Keratinocyte (primary cell): ENCODE results near the gene SMAD9. TPM values are rescaled to one million over a fixed set of nuclear protein-coding genes. Genes with fewer than 3 reads are reported as not detected.

Experiments
- DNase-seq: peaks from one replicate; pipeline ENCODE4 v3.0.0-alpha.2; 2011; ENCODE audit warnings: low read depth, missing footprints, low spot score
- FAIRE-seq: peaks from 2 replicates; lab custom pipeline; 2011; peaks lifted over from hg19 to GRCh38; lab: Jason Lieb, UNC
- H2AFZ ChIP-seq: 2 replicates; pipeline ENCODE4 v1.6.0; 2012; ENCODE audit warnings: low read length, control low read depth, inconsistent platforms; ENCODE audit not compliant: control insufficient read depth
- H3K27ac ChIP-seq: 2 replicates; pipeline ENCODE4 v1.5.1; 2011; ENCODE audit warnings: low read length; ENCODE audit not compliant: control insufficient read depth, insufficient read depth
- H3K27me3 ChIP-seq: 3 replicates; pipeline ENCODE4 v1.6.0; 2011; ENCODE audit warnings: low read length; ENCODE audit not compliant: control insufficient read depth, insufficient read depth; ENCODE audit errors: extremely low read depth
- H3K36me3 ChIP-seq, 2 experiments: 2 replicates in 1 of 2; 3 replicates in 1 of 2; pipeline ENCODE4 v1.5.1; 2011; ENCODE audit warnings: low read length in 2 of 2, mild to moderate bottlenecking in 1 of 2; ENCODE audit not compliant: control insufficient read depth in 2 of 2, insufficient read depth in 2 of 2; ENCODE audit errors: extremely low read depth in 1 of 2
- H3K4me1 ChIP-seq: 3 replicates; pipeline ENCODE4 v1.5.1; 2011; ENCODE audit warnings: low read length; ENCODE audit not compliant: control insufficient read depth, insufficient read depth; ENCODE audit errors: extremely low read depth
- H3K4me2 ChIP-seq: 3 replicates; pipeline ENCODE4 v1.6.0; 2011; ENCODE audit warnings: low read depth, low read length; ENCODE audit not compliant: control insufficient read depth, insufficient read depth; ENCODE audit errors: extremely low read depth
- H3K4me3 ChIP-seq, 3 experiments: fragments of 200-600 bp in 1 of 3; sonication (generic) in 1 of 3; 2 replicates in 2 of 3; 3 replicates in 1 of 3; pipeline ENCODE4 v1.5.1; 2011 to 2016; ENCODE audit warnings: low read length in 3 of 3, mild to moderate bottlenecking in 3 of 3, control low read depth in 2 of 3, inconsistent platforms in 1 of 3, low read depth in 1 of 3, mixed read lengths in 1 of 3, mixed run types in 1 of 3, moderate library complexity in 1 of 3; ENCODE audit not compliant: control insufficient read depth in 2 of 3, insufficient read depth in 2 of 3; ENCODE audit errors: extremely low read depth in 1 of 3
- H3K79me2 ChIP-seq: 2 replicates; pipeline ENCODE4 v1.6.0; 2012; ENCODE audit warnings: low read length; ENCODE audit not compliant: control insufficient read depth, insufficient read depth
- H3K9ac ChIP-seq: 3 replicates; pipeline ENCODE4 v1.6.0; 2011; ENCODE audit warnings: low read length; ENCODE audit not compliant: control insufficient read depth, insufficient read depth; ENCODE audit errors: extremely low read depth
- H3K9me1 ChIP-seq: 3 replicates; pipeline ENCODE4 v1.6.0; 2011; ENCODE audit warnings: low read length; ENCODE audit not compliant: control insufficient read depth, insufficient read depth; ENCODE audit errors: extremely low read depth
- H3K9me3 ChIP-seq: 2 replicates; pipeline ENCODE4 v1.5.1; 2012; ENCODE audit warnings: low read depth, low read length; ENCODE audit not compliant: control insufficient read depth
- H4K20me1 ChIP-seq: 3 replicates; pipeline ENCODE4 v1.6.0; 2011; ENCODE audit warnings: low read length; ENCODE audit not compliant: control insufficient read depth, insufficient read depth; ENCODE audit errors: extremely low read depth
- CTCF ChIP-seq, 3 experiments: IDR thresholded peaks in 1 of 3; conservative IDR thresholded peaks in 1 of 3; optimal IDR thresholded peaks in 1 of 3; 2 replicates in 2 of 3; 3 replicates in 1 of 3; pipeline versions ENCODE3 to v1.5.1; 2011; ENCODE audit warnings: low read length in 3 of 3, mild to moderate bottlenecking in 3 of 3, moderate library complexity in 2 of 3, control low read depth in 1 of 3, inconsistent platforms in 1 of 3; ENCODE audit not compliant: insufficient read depth in 2 of 3; ENCODE audit errors: extremely low read depth in 1 of 3
- EZH2 ChIP-seq: IDR thresholded peaks from one replicate; pipeline ENCODE4 v1.6.1; 2012; ENCODE audit warnings: inconsistent platforms, mild to moderate bottlenecking, low read length, moderate library complexity
- dilution Hi-C: fragments of 300-500 bp; cut with MboI; formaldehyde crosslinking; loops from one replicate; pipeline ENCODE4 v1.7.0; 2020; ENCODE audit warnings: low sequenced_read_pairs; ENCODE audit not compliant: extremely low pct_ligation_motif_present
- polyA plus RNA-seq, 5 experiments: library from polyadenylated mRNA; depleted of rRNA in 3 of 5; stranded (reverse) in 3 of 5; stranded (forward) in 1 of 5; unstranded in 1 of 5; fragments of >200 nt; gene quantifications; 1 replicate in 1 of 5; 2 replicates in 3 of 5; 3 replicates in 1 of 5; pipeline versions ENCODE4 v1.2.1 to v1.2.3, GENCODE V29; 2011 to 2012; ENCODE audit warnings: missing spikeins in 2 of 5, low read depth in 1 of 5, low replicate concordance in 1 of 5

SMAD9 gene
- polyA plus RNA-seq, 1 donor (not counting 4 experiments of a cell fraction or from before 2014, with no cell fraction given), result 0.10 TPM

- H3K9me3 ChIP-seq, result no peaks in the 10 kb centered on the region
- H3K9ac ChIP-seq, result peak overlapping the region; percentile 3
- peak overlapping the region; percentile 41 to 68 (median 52) for H3K4me3 ChIP-seq
- peak overlapping the region; percentile 77 for H3K4me2 ChIP-seq
- dilution Hi-C loops, result no loop called here
- H4K20me1 ChIP-seq, result no peaks in the 10 kb centered on the region
- no peak for TF ChIP-seq CTCF (optimal IDR thresholded peaks at IDR 0.05 in 1 of 3, IDR thresholded peaks at IDR 0.05 in 1 of 3, conservative IDR thresholded peaks at IDR 0.05 in 1 of 3; ENCODE audit: extremely low read depth in 1 of 3, insufficient read depth in 2 of 3, low read length in 3 of 3)
- peak; percentile 79 for TF ChIP-seq EZH2
- H3K36me3 ChIP-seq, result no peaks in the 10 kb centered on the region
- peak overlapping the region; percentile 42 for H2AFZ ChIP-seq
- H3K27ac ChIP-seq, result no peak overlapping the region
- peaks cover 11% of the 10 kb centered on the region for H3K27me3 ChIP-seq
- no peaks in the 10 kb centered on the region for H3K79me2 ChIP-seq
- no peaks in the 10 kb centered on the region for H3K9me1 ChIP-seq
- FAIRE-seq (no peak), DNase-seq (no peak)
- peaks cover 5% of the 10 kb centered on the region for H3K4me1 ChIP-seq
Measured at GRCh38 chr13:36919171-36919832, 736 bp downstream of the SMAD9 start.

- H3K36me3 ChIP-seq, result no peaks in the 10 kb centered on the region
- no peaks in the 10 kb centered on the region for H4K20me1 ChIP-seq
- DNase-seq, result no peak
- H3K27me3 ChIP-seq, result peaks cover 11% of the 10 kb centered on the region
- peak overlapping the region; percentile 77 for H3K4me2 ChIP-seq
- no peak overlapping the region for H3K9ac ChIP-seq
- peak; percentile 69 for FAIRE-seq
- peaks cover 5% of the 10 kb centered on the region for H3K4me1 ChIP-seq
- dilution Hi-C loops, result no loop called here
- H2AFZ ChIP-seq, result peak overlapping the region; percentile 42
- H3K27ac ChIP-seq, result no peak overlapping the region
- no peaks in the 10 kb centered on the region for H3K79me2 ChIP-seq
- no peaks in the 10 kb centered on the region for H3K9me1 ChIP-seq
- no peaks in the 10 kb centered on the region for H3K9me3 ChIP-seq
- peak overlapping the region in 2 of 3 experiments; percentile 52 to 68 for H3K4me3 ChIP-seq
- no peak for TF ChIP-seq CTCF (optimal IDR thresholded peaks at IDR 0.05 in 1 of 3, IDR thresholded peaks at IDR 0.05 in 1 of 3, conservative IDR thresholded peaks at IDR 0.05 in 1 of 3; ENCODE audit: extremely low read depth in 1 of 3, insufficient read depth in 2 of 3, low read length in 3 of 3)
- TF ChIP-seq EZH2, result no peak
Measured at GRCh38 chr13:36918246-36919131, 1.5 kb downstream of the SMAD9 start.
